NCI-H1417 (cell line): ENCODE data around the gene ENTR1.
"Not testable (repeated sequence)": the region's sequence is repeated elsewhere in the genome, so short reads cannot be mapped to it uniquely, and the experiment has no call there.

Experiments
- DNase-seq, 3 experiments: peaks; one replicate each; lab custom pipeline; 2025; lab: John Stamatoyannopoulos, UW

The ENTR1 gene

DNA sequence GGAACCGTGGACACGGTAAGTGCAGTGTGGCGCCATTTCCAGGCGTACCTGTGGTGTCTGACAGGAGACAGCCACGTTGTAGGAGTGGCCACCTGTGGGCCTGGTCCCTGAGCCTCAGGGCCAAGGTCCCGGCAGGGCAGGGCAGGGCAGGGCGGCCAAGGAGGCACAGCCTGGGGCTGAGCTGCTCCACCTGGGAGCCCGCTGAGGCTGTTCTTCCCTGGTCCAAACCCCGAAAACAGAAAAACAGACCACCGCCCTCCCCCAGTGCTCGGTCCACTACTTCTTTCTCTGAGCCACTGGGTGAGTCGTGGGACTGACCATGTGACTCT lies 8.6 kb upstream of the ENTR1 start:
- no peak for DNase-seq

- DNase-seq = no peak
Measured at GRCh38 chr9:136418182-136419091, 8.0 kb upstream of the ENTR1 start.

DNA sequence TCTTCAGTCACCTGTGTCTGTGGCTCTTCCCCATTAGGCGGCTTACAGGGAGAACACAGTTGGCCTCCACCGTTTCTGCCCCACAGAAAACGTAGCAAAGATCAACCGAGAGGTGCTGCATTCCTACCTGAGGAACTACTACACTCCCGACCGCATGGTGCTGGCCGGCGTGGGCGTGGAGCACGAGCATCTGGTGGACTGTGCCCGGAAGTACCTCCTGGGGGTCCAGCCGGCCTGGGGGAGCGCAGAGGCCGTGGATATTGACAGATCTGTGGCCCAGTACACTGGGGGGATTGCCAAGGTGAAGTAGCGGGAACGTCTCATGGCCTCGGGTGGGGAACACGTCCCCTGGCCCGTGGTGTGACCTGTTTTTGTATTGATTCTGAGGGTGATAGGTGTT lies 6.5 kb upstream of the ENTR1 start:
- DNase-seq = no peak

- no peak for DNase-seq
Measured at GRCh38 chr9:136416427-136416826, 6.0 kb upstream of the ENTR1 start.

DNA sequence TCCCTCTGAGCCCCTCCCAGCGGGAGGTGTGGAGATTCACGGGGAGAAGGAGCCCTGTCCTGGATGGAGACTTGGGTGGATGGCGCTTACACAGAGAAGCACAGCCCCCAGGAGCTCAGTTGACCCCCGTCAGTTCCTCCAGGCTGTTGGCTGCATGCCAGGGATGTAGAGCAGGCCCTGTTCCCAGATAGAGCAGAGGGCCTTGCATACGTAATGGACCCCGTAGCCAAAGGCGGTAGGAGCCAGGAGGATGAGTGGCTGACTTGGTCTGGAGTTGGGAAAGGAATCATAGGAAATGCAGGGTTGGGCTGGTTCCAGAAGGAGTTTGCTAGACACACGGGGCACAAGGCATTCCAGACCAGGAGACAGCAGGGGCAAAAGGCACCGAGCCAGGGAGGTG lies 2.5 kb upstream of the ENTR1 start:
- no peak for DNase-seq

GRCh38 chr9:136411378-136411777 lies 964 bp upstream of the ENTR1 start:
- DNase-seq = no peak

DNA sequence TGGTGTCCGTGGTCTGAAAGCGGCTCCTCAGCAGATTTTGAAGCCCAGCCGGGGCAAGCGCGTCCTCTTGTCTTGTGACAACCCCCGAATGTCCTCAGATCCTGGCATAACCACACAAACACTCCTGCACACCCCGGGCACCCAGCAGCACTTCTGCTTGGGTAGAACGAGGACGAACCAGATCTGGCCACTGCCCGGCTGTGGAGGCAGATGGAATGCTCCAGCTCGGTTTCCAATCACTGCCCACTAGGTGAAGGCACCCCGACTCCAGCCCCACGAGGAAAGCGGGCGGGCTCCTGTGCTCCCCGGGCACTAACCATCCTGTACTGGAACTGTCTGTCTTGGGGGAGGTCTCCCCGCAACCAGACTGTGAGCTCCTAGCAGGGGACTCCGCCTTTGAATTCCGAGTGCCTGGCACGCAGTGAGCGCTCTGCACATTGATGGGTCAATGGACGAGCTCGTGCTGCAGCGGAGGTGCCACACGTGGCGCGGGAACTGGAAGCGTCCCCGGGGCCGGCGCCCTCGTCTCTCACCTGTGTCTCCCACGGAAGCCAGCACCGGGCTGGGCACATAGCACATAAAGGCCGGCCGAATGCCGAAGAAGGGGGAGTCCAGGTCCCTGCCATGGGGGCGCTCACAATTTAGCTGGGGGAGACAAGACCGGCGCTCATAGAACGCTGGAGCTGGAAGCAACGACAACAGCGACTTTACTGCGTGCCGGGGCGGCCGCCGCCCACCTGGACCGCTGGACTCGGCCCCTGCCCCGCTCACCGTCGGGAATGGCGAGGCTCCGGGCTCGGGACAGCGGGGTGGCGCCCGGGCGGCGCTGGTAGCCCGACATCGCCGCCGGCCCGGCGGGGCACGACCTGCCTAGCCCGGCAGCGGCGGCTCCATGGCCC lies 608 bp downstream of the ENTR1 start:
- peak in 2 of 3 experiments; percentile 46 to 55 for DNase-seq

DNA sequence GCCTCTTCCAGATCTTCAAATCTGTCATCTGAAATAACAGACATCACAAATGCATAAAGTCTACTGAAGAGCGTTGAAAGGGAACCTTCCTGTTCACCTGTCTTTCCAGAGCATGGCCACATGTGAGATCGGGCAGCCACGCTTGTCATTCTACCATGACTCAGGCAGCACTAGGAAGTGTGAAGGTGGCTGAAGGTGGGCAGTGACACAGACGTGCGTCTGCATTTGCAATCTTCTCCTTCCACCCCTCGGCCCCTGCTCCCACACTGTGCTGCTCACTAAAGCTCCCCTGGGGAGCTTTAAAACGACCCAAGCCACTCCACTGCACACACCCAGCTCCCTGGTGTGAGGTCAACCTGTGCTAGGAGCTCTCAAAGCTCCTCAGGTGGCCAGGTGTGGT lies 2.5 kb downstream of the ENTR1 start:
- DNase-seq = no peak

GRCh38 chr9:136407061-136407460 lies 3.4 kb downstream of the ENTR1 start:
- not testable (repeated sequence) for DNase-seq

DNA sequence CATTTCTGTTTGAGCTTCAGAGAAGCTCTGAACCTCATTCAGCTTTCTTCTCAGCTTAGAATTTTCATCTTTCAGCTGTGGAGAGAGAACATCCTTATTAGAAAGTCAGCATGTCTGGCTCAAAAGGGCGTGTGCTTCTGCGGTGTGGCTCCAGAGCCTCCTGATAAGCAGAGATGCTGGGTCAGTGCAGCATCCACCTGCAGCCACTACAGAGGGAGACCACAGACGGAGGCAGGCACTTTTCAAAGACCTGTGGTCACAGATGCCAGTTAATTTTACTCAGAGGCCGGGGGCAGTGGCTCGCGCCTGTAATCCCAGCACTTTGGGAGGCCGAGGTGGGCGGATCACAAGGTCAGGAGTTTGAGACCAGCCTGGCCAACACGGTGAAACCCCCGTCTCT lies 4.5 kb downstream of the ENTR1 start:
- not testable (repeated sequence) for DNase-seq

DNA sequence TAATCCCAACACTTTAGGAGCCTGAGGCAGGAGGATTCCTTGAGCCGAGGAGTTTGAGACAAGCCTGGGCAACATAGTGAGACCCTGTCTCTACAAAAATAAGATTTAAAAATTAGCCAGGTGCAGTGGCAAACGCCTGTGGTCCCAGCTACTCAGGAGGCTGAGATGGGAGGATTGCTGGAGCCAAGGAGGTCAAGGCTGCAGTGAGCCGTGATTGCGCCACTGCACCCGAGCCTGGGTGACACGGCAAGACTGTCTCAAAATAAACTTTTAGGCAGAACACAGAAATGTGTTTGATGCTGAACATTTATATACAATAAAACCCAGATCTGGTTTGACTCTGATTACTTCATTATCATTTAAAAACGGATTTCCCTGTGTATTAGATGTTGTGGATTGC lies 4.9 kb downstream of the ENTR1 start:
- no peak for DNase-seq

DNA sequence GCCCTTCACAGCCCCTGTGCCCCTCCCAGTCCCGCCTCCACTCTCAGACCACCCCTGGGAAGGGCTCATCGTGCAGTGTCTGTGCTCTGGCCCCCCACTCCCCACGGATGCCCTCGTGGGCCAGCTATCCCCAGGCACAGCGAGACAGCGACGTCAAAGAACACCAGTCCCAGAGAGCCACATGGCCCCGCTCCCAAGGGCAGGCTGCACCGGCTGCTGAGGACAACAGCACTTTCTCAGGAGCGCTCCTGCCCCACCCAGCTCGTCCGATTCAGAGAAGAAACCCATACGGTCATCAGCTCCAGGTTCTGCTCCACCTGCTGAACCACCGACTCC lies 5.6 kb downstream of the ENTR1 start:
- no peak for DNase-seq

GRCh38 chr9:136403915-136404800 lies 6.3 kb downstream of the ENTR1 start:
- no peak for DNase-seq

DNA sequence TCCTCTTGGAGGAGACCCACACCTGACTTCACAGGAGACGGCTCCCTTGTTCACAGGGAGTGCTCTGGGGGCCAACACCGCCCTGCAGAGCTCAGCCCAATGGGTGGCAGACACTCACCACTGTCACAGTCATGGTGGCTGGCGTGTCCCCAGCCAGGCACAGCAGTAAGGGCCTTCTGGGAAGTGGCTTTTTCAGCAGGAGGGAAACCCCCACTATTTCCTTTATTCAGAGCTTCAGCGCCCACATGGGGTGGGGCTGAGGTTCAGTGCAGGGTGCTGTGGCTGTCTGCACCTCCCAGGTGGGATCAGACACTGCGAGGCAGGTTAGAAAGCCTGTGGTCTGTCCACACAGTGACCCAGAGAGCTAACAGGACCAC lies 6.9 kb downstream of the ENTR1 start:
- no peak for DNase-seq

- DNase-seq = no peak
Measured at GRCh38 chr9:136402067-136402466, 8.3 kb downstream of the ENTR1 start.

DNA sequence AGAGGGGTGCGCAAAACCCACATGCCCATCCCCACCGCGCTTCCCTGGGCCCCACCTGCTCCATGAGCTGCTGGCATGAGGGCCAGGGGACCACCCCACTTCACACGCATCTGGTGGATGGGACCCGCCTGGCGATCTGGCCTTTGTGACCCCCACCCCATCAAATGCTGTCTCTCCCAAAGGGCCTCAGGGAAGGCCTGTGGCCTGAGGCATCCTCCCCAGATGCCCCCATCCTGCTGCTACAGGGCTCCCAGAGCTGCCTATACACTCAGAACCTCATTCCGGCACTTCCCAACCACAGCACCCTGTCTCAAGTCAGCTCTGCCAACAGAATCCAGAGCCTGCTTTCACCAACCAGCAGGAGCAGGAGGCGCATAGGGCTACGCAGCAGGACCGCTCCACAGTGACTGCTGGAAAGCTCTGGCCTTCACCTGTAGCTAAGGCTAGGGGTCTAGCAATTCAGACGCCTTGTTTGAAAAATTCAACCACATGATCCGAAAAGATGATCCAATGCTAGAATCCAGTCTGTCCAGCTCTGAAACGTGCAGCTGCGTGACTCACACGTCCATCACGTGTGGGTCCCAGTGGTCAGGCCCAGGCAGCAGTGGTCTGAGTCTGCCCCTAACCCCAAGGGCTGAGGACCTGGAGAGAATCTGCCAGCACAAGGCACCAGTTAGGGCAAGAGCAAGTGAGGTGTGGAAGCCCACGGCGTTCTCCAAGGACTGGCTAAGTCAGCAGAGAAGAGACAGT lies 9.1 kb downstream of the ENTR1 start:
- DNase-seq = no peak

GRCh38 chr9:136400038-136400834 lies 10.2 kb downstream of the ENTR1 start, which contains the start of gene SNAPC4:
SNAPC4 (minus strand) TSS chr9:136400170; CDS start chr9:136398428, 1,742 bp downstream.
- DNase-seq = peak; percentile 89 to 95 (median 94)

DNA sequence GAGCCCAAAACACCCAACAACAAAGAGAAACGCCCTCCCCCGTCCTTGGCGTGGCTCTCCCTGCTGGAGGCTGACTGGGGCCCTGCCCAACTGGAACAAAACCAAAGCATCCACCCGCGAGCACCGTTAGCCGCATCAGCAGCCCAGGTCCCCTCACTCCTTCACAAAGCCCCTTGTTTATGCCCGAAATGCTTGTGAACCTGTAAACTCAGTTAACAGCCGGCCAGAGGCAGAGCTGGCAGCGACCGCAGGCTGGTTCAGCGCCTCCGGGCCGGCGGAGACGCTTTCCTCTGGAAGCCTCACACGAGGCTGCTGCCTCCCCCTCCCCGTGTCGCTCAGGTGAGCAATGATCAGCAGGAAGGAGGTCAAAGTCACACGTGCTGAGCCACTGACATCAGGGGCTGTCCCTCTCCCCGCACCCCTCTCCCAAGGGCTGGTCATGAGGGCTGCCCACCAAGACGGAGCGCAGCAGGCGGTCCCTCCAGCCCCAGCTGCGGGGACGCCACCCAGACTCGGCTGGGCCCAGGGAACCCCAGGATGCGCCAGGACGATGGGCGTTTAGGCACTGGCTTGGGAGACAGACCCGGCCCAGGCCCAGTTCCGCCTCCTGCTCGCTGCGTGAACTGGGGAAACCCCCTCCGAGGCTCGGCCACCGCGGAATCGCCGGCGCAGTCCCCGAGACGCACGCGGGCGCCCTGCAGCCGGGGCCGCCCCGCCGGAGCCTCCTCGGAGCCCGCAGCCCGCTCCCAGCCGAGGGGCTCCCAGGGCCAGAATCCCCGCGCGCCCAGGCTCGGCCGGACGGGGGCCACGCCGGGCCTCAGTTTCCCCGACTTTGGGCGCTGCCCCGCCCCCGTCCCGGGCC lies 11.0 kb downstream of the ENTR1 start:
- DNase-seq = peak in 2 of 3 experiments; percentile 51 to 62

GRCh38 chr9:136398286-136398685 lies 12.1 kb downstream of the ENTR1 start:
- DNase-seq = no peak

- no peak for DNase-seq
Measured at GRCh38 chr9:136397643-136398042, 12.8 kb downstream of the ENTR1 start.
